Panc1 (cell line): ENCODE data around the gene SDS. TPM values are rescaled to one million over a fixed set of nuclear protein-coding genes. Genes with fewer than 3 reads are reported as not detected.

Experiments
- ATAC-seq: fragments of 200-7000 bp; cut with Tn5 transposase; 2 replicates; pipeline ENCODE4 v1.9.1; 2020; ENCODE audit warnings: mild to moderate bottlenecking, moderate library complexity
- BruUV-seq: library from RNA; stranded (reverse); fragments of 400-500 nt; replicated peaks from 2 replicates; lab custom pipeline; 2021; lab: Mats Ljungman, UMichigan
- CTCF ChIA-PET: fragments of 300-600 bp; sonication (Branson Sonifier 250); formaldehyde crosslinking; loops from one replicate; lab custom pipeline; 2022; ENCODE audit warnings: antibody characterized with exemption; lab: Charles Lee
- POLR2A ChIA-PET: fragments of 300-600 bp; sonication (Branson Sonifier 250); formaldehyde crosslinking; loops from one replicate; lab custom pipeline; 2022; ENCODE audit warnings: antibody characterized with exemption; lab: Charles Lee
- DNase-seq: peaks from one replicate; pipeline ENCODE4 v3.0.0-alpha.2; 2010; ENCODE audit warnings: low read depth, low spot score
- H3K27ac ChIP-seq: 2 replicates; pipeline ENCODE4 v1.5.1; 2011; ENCODE audit warnings: mild to moderate bottlenecking, low read length, inconsistent platforms
- H3K27me3 ChIP-seq: fragments of 200-500 bp; sonication (Bioruptor generic); 2 replicates; pipeline ENCODE4 v1.6.0; 2014; ENCODE audit warnings: low read length, inconsistent platforms; ENCODE audit not compliant: control insufficient read depth, insufficient read depth
- H3K36me3 ChIP-seq: fragments of 200-500 bp; sonication (Bioruptor generic); 2 replicates; pipeline ENCODE4 v1.5.1; 2014; ENCODE audit warnings: inconsistent platforms, mild to moderate bottlenecking, low read length, moderate library complexity; ENCODE audit not compliant: control insufficient read depth, insufficient read depth
- H3K4me1 ChIP-seq: 2 replicates; pipeline ENCODE4 v1.5.1; 2011; ENCODE audit warnings: inconsistent platforms, mild to moderate bottlenecking, low read length, moderate library complexity; ENCODE audit not compliant: control insufficient read depth, insufficient read depth
- H3K4me3 ChIP-seq, 2 experiments: 2 replicates each; pipeline ENCODE4 v1.5.1; 2011 to 2012; ENCODE audit warnings: low read depth in 2 of 2, low read length in 2 of 2, mild to moderate bottlenecking in 2 of 2, inconsistent platforms in 1 of 2, moderate library complexity in 1 of 2
- H3K9me3 ChIP-seq: fragments of 200-500 bp; sonication (Bioruptor generic); 2 replicates; pipeline ENCODE4 v1.5.1; 2014; ENCODE audit warnings: low read depth, mild to moderate bottlenecking, inconsistent platforms, low read length, moderate library complexity; ENCODE audit not compliant: control insufficient read depth, insufficient read depth
- CTCF ChIP-seq: fragments of 450-650 bp; IDR thresholded peaks from 2 replicates; pipeline ENCODE4 v1.5.1; 2017; ENCODE audit warnings: mild to moderate bottlenecking
- POLR2AphosphoS5 ChIP-seq: IDR thresholded peaks from 2 replicates; pipeline ENCODE4 v1.6.1; 2012; ENCODE audit warnings: mild to moderate bottlenecking, low read depth, low read length, moderate library complexity
- REST ChIP-seq, 2 experiments: IDR thresholded peaks; 2 replicates each; pipeline ENCODE4 v1.6.1; 2011 to 2012; ENCODE audit warnings: low read depth in 2 of 2, control low read depth in 1 of 2, low read length in 1 of 2, mild to moderate bottlenecking in 1 of 2, moderate library complexity in 1 of 2; ENCODE audit not compliant: insufficient read depth in 1 of 2
- SIN3A ChIP-seq: IDR thresholded peaks from 2 replicates; pipeline ENCODE4 v1.6.1; 2012; ENCODE audit warnings: low read depth, mild to moderate bottlenecking, low read length, moderate library complexity, borderline replicate concordance; ENCODE audit not compliant: insufficient read depth
- TCF7L2 ChIP-seq: IDR thresholded peaks from 2 replicates; pipeline ENCODE4 v1.6.1; 2011; ENCODE audit warnings: mild to moderate bottlenecking, low read depth, low read length, inconsistent platforms
- in situ Hi-C: cut with HindIII; loops from 2 replicates; pipeline ENCODE4 v1.10.0; 2016; ENCODE audit warnings: low sequenced_read_pairs, low pct_unique_long_range_greater_than_20kb
- intact Hi-C: fragments of 100-400 bp; cut with micrococcal nuclease; formaldehyde crosslinking; loops from one replicate; pipeline ENCODE4 v1.10.0; 2022; ENCODE audit not compliant: unreplicated experiment
- total RNA-seq: library from RNA; stranded (reverse); gene quantifications from one replicate; pipeline ENCODE4 v1.2.1, GENCODE V29; 2021; ENCODE audit not compliant: unreplicated experiment

SDS gene
- total RNA-seq, 1 experiment from 2014 or later = 0.15 TPM

GRCh38 chr12:113373440-113373839 lies 30.2 kb downstream of the SDS start:
- intact Hi-C loops (no loop called here), in situ Hi-C loops (no loop called here)
- ChIA-PET CTCF (no interaction called here), POLR2A (no interaction called here)
- TF ChIP-seq TCF7L2 (no peak), REST (IDR thresholded peaks at IDR 0.05; ENCODE audit: insufficient read depth in 1 of 2, low read depth in 2 of 2, low read length in 1 of 2) (no peak), CTCF (no peak), SIN3A (no peak), POLR2AphosphoS5 (no peak)
- Histone ChIP-seq H3K4me3 (no peak overlapping the region), H3K4me1 (no peaks in the 10 kb centered on the region), H3K27me3 (no peaks in the 10 kb centered on the region), H3K27ac (no peak overlapping the region), H3K9me3 (no peaks in the 10 kb centered on the region), H3K36me3 (no peaks in the 10 kb centered on the region)
- ATAC-seq = no peak
- no TSS peak for BruUV-seq
- DNase-seq = no peak

GRCh38 chr12:113372371-113372770 lies 31.3 kb downstream of the SDS start:
- H3K4me1 ChIP-seq = no peaks in the 10 kb centered on the region
- H3K9me3 ChIP-seq = no peaks in the 10 kb centered on the region
- ChIA-PET POLR2A (no interaction called here), CTCF (no interaction called here)
- ATAC-seq (no peak), DNase-seq (no peak)
- no peak overlapping the region for H3K27ac ChIP-seq
- H3K27me3 ChIP-seq = no peaks in the 10 kb centered on the region
- intact Hi-C loops = no loop called here
- in situ Hi-C loops = no loop called here
- TF ChIP-seq POLR2AphosphoS5 (no peak), CTCF (no peak)
- H3K36me3 ChIP-seq = no peaks in the 10 kb centered on the region
- no peak overlapping the region for H3K4me3 ChIP-seq
- no TSS peak for BruUV-seq

- no TSS peak for BruUV-seq
- CTCF ChIA-PET = no interaction called here
- in situ Hi-C loops = no loop called here
Observed at GRCh38 chr12:113371808-113372207, 31.9 kb downstream of the SDS start.

More at GRCh38 chr12:113371808-113372207, 31.9 kb downstream of the SDS start:
- Histone ChIP-seq H3K9me3 (no peaks in the 10 kb centered on the region), H3K27me3 (no peaks in the 10 kb centered on the region), H3K36me3 (no peaks in the 10 kb centered on the region), H3K27ac (no peak overlapping the region), H3K4me3 (no peak overlapping the region), H3K4me1 (no peaks in the 10 kb centered on the region)
- TF ChIP-seq TCF7L2 (no peak), CTCF (no peak), POLR2AphosphoS5 (no peak), SIN3A (no peak), REST (IDR thresholded peaks at IDR 0.05; ENCODE audit: insufficient read depth in 1 of 2, low read depth in 2 of 2, low read length in 1 of 2) (no peak)
- ATAC-seq (no peak), DNase-seq (no peak)
- POLR2A ChIA-PET = no interaction called here
- intact Hi-C loops = no loop called here
